ENCODE measurements around the gene ABCC5.
"Not testable (repeated sequence)": the region's sequence is repeated elsewhere in the genome, so short reads cannot be mapped to it uniquely, and the experiment has no call there.

ABCC5 gene

GRCh38 chr3:184017672-184018423 lies at the start of gene ABCC5:
TSS of gene ABCC5 (minus strand) at chr3:184017884. CDS start at chr3:184014392, 3,492 bp downstream.
- DNase-seq (ENCODE audit: low read depth in 2 of 3, low spot score in 1 of 3): peak; percentile 67 to 79 (median 73)

- no peak for DNase-seq (ENCODE audit: low read depth in 2 of 3, low spot score in 1 of 3)
Observed at GRCh38 chr3:184066211-184066610, 48.5 kb upstream of the ABCC5 start.

GRCh38 chr3:184062637-184063036 lies 45.0 kb upstream of the ABCC5 start:
- no peak for DNase-seq (ENCODE audit: low read depth in 2 of 3, low spot score in 1 of 3)

GRCh38 chr3:184059424-184059823 lies 41.7 kb upstream of the ABCC5 start:
- DNase-seq (ENCODE audit: low read depth in 2 of 3, low spot score in 1 of 3): no peak

- DNase-seq (ENCODE audit: low read depth in 2 of 3, low spot score in 1 of 3): no peak
Observed at GRCh38 chr3:184058029-184058428, 40.3 kb upstream of the ABCC5 start.

- DNase-seq (ENCODE audit: low read depth in 2 of 3, low spot score in 1 of 3): no peak
Observed at GRCh38 chr3:184052767-184053166, 35.1 kb upstream of the ABCC5 start, which contains the start of gene HTR3C. TSS of gene HTR3C (plus strand) at chr3:184053047. CDS start at chr3:184053081, 34 bp downstream.

GRCh38 chr3:184050217-184050847 lies 32.6 kb upstream of the ABCC5 start:
- DNase-seq (ENCODE audit: low read depth in 2 of 3, low spot score in 1 of 3): no peak

- DNase-seq (ENCODE audit: low read depth in 2 of 3, low spot score in 1 of 3): no peak
Observed at GRCh38 chr3:184045995-184046394, 28.3 kb upstream of the ABCC5 start.

GRCh38 chr3:184042617-184043016 lies 24.9 kb upstream of the ABCC5 start:
- no peak for DNase-seq (ENCODE audit: low read depth in 2 of 3, low spot score in 1 of 3)

- no peak for DNase-seq (ENCODE audit: low read depth in 2 of 3, low spot score in 1 of 3)
Observed at GRCh38 chr3:184040010-184040409, 22.3 kb upstream of the ABCC5 start.

- DNase-seq (ENCODE audit: low read depth in 2 of 3, low spot score in 1 of 3): no peak
Observed at GRCh38 chr3:184039414-184039813, 21.7 kb upstream of the ABCC5 start.

GRCh38 chr3:184038307-184038706 lies 20.6 kb upstream of the ABCC5 start:
- not testable (repeated sequence) for DNase-seq (ENCODE audit: low read depth in 2 of 3, low spot score in 1 of 3)

- no peak for DNase-seq (ENCODE audit: low read depth in 2 of 3, low spot score in 1 of 3)
Observed at GRCh38 chr3:184037816-184038215, 20.1 kb upstream of the ABCC5 start.

GRCh38 chr3:184031187-184031792 lies 13.6 kb upstream of the ABCC5 start, which contains the start of gene HTR3D:
TSS of gene HTR3D (plus strand) at chr3:184031742. CDS start at chr3:184031742, 0 bp downstream.
- no peak for DNase-seq (ENCODE audit: low read depth in 2 of 3, low spot score in 1 of 3)

GRCh38 chr3:184030536-184030935 lies 12.9 kb upstream of the ABCC5 start:
- no peak for DNase-seq (ENCODE audit: low read depth in 2 of 3, low spot score in 1 of 3)

- no peak for DNase-seq (ENCODE audit: low read depth in 2 of 3, low spot score in 1 of 3)
Observed at GRCh38 chr3:184029443-184029842, 11.8 kb upstream of the ABCC5 start.

- DNase-seq (ENCODE audit: low read depth in 2 of 3, low spot score in 1 of 3): not testable (repeated sequence)
Observed at GRCh38 chr3:184028275-184028890, 10.7 kb upstream of the ABCC5 start.

GRCh38 chr3:184025256-184025655 lies 7.6 kb upstream of the ABCC5 start:
- DNase-seq (ENCODE audit: low read depth in 2 of 3, low spot score in 1 of 3): not testable (repeated sequence)

- no peak for DNase-seq (ENCODE audit: low read depth in 2 of 3, low spot score in 1 of 3)
Observed at GRCh38 chr3:184022323-184022722, 4.6 kb upstream of the ABCC5 start.

GRCh38 chr3:184018424-184018973 lies 815 bp upstream of the ABCC5 start:
- DNase-seq (ENCODE audit: low read depth in 2 of 3, low spot score in 1 of 3): no peak
